ENCODE measurements around the gene FAM200C.

Gene FAM200C

DNA sequence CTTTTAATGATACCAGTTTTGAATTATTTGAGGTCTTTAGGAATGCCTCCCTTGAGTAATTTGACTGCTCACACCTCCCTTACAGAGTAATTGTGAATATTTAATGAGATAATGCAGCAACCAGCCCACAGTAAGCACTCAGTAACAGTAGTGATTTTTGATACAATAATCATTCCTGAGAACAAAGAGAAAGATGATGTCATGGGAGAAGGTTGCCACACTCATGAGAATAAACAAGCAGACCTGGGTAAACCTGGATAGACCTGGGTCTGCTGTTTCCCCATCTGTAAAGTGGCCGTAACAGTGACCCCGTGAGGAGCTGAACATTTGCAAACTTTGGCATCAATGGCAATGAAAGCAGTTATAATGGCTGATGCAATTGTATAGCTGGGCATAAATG lies 33.6 kb downstream of the FAM200C start:
- Mint-ChIP-seq H3K4me3 (no peak overlapping the region), H3K27ac (no peak overlapping the region)

DNA sequence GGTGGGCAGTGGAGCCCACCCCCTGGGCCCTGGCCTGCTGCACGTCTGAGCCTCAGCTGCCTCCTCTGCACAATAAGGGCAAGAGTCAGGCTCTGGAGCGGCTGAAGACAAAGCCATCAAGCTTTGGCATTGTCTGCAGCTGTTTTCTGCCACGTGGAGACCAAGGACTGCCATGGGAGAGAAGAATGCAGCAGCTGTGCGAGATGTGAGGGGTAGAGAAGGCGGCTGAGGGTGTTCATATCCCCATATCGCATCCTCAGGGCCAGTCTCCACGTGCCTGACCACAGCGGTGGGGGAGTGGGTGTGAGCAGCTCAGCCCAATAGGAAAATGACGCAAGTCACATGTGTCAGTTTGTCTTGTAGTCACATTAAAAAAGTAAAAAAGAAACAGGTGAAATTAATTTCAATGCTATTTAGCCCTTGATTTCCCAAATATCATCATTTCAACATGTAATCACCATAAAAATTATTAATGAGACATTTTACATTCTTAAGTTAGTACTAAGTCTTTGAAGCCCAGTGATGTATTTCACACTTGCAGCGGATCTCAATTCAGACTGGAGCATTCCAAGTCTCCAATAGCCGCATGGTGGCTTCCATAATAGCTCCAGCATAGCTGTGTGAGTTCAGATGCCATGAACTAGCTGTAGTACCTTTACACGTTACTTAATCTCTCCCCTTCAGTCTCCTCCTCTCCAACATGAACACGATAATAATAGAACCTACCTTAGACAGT lies 36.0 kb downstream of the FAM200C start:
- Mint-ChIP-seq H3K27me3 (peaks cover 35% of the 10 kb centered on the region), H3K4me1 (ENCODE audit: low read depth) (no peaks in the 10 kb centered on the region), H3K36me3 (ENCODE audit: low read depth) (no peaks in the 10 kb centered on the region), H3K4me3 (no peak overlapping the region), H3K27ac (no peak overlapping the region), H3K9me3 (no peaks in the 10 kb centered on the region)
- DNase-seq = no peak

More for the DNA sequence above, 33.6 kb downstream of the FAM200C start:
- H3K4me1 Mint-ChIP-seq (ENCODE audit: low read depth) = peaks cover 14% of the 10 kb centered on the region
- H3K9me3 Mint-ChIP-seq = no peaks in the 10 kb centered on the region
- H3K27me3 Mint-ChIP-seq = peaks cover 57% of the 10 kb centered on the region
- no peaks in the 10 kb centered on the region for H3K36me3 Mint-ChIP-seq (ENCODE audit: low read depth)
- no peak for DNase-seq

DNA sequence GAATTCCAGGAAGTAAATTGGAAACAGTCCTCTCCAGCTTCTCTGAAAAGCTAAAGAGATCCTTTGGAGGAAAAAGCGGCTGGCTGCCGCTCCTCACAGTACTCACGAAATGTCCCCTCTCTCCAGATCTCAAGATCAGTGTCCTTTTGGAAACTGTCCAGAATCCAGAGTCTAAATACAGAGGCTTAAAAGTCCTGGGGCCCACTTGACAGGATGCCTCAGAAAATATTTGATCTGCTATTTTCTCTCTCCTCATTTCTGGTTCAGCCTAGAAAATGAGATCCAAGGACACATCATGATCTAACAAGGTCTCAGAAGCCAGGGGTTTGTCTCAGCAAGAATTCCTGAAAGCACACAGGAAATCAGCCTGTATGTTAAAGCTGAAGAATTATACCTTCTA lies 36.6 kb downstream of the FAM200C start:
- H3K4me3 Mint-ChIP-seq = no peak overlapping the region
- no peak overlapping the region for H3K27ac Mint-ChIP-seq
- DNase-seq = no peak
- no peaks in the 10 kb centered on the region for H3K9me3 Mint-ChIP-seq
- H3K36me3 Mint-ChIP-seq (ENCODE audit: low read depth) = no peaks in the 10 kb centered on the region
- no peaks in the 10 kb centered on the region for H3K4me1 Mint-ChIP-seq (ENCODE audit: low read depth)
- H3K27me3 Mint-ChIP-seq = peaks cover 30% of the 10 kb centered on the region

DNA sequence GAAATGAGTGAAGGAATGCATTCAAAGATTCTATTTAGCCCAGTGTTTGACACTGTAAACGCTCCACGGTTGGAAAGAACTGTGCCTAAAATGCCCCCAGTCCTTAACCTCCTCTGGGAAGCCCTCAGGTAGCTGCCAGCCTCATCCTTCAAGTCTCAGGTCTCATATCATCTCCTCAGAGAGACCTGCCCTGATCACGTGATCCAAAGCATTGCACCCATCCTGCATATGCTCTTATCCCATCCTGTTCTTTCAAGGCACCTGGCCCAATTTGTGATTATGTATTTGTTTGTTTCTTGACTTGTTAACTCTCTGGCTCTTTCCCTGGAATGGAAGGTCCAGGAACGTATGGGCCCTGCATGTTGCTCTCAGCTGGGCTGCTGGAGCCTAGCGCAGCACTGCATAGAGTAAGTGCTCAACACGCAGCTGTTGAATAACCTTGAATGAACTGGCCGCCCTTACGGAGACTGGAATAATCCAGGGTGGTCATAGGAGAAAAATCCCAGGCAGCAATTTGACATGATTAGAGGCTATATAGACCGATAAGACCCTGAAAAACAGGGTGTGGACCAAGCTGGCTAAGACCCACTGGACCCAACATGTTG lies 38.1 kb downstream of the FAM200C start:
- Mint-ChIP-seq H3K27me3 (peaks cover 18% of the 10 kb centered on the region), H3K27ac (no peak overlapping the region), H3K9me3 (no peaks in the 10 kb centered on the region), H3K4me3 (no peak overlapping the region), H3K36me3 (ENCODE audit: low read depth) (no peaks in the 10 kb centered on the region), H3K4me1 (ENCODE audit: low read depth) (no peaks in the 10 kb centered on the region)
- no peak for DNase-seq

DNA sequence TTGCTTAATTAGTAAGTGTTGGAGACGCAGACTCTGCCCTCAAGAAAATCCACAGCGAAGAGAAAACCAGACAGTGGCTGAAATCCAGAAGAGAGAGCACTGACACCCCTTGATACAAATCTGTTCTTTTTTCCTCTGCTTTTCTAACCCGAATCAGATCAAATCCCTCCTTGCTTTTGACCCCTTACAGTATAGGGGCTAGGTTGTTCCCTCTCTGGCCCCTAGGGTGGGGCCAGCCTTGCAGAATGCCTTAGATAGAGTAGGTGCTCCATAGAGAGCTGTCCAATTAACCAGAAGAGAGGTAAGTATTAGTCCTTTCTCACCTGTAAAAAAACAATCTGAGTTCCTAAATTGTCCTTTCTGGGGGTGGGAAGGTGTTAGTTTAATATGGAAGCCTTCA lies 39.5 kb downstream of the FAM200C start:
- DNase-seq = no peak

DNA sequence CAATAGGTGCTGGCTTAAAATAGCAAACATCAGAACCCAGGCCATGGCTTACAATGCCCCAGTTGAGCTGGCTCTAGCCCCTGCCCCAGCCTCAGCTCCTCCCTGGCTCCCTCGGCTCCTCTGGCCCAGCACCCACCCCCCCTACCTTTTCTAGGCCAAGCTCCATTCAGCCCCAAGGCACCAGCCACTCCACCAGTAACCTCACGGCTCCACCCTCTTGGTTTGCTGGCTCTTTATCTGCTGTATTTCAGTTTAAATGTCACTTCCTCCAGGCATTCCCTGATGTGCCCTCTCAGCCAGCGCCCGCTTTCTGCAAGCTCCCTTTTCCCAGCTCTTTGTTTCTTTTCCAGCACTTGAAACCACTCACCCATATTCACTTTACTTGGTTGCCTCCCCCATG lies 40.0 kb downstream of the FAM200C start:
- Mint-ChIP-seq H3K4me3 (no peak overlapping the region), H3K36me3 (ENCODE audit: low read depth) (no peaks in the 10 kb centered on the region), H3K27me3 (peaks cover 8% of the 10 kb centered on the region), H3K9me3 (no peaks in the 10 kb centered on the region), H3K27ac (no peak overlapping the region), H3K4me1 (ENCODE audit: low read depth) (no peaks in the 10 kb centered on the region)
- no peak for DNase-seq

More for the DNA sequence above, 39.5 kb downstream of the FAM200C start:
- Mint-ChIP-seq H3K27me3 (peaks cover 11% of the 10 kb centered on the region), H3K36me3 (ENCODE audit: low read depth) (no peaks in the 10 kb centered on the region), H3K4me1 (ENCODE audit: low read depth) (no peaks in the 10 kb centered on the region), H3K9me3 (no peaks in the 10 kb centered on the region), H3K27ac (no peak overlapping the region), H3K4me3 (no peak overlapping the region)

DNA sequence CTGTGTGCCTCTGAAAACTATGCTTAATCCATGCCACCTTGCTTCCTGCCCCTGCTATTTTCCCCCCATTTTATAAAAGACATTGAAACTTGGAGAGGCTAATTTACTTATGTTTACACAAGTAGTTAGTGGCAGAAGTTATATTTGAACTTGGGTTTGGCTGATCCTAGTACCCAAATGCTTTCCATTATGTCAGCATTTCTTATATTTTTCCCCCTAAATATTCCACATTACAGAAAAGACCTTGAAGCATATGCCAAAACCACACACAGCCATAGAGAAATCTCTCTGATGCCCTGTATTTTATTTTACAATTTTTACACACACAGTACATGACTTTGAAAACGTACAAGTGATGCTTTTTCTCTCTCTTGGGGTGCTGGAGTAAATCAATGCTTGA lies 40.6 kb downstream of the FAM200C start:
- peaks cover 2% of the 10 kb centered on the region for H3K27me3 Mint-ChIP-seq
- H3K36me3 Mint-ChIP-seq (ENCODE audit: low read depth) = no peaks in the 10 kb centered on the region
- H3K4me3 Mint-ChIP-seq = no peak overlapping the region
- no peaks in the 10 kb centered on the region for H3K9me3 Mint-ChIP-seq
- H3K27ac Mint-ChIP-seq = no peak overlapping the region
- DNase-seq = no peak
- H3K4me1 Mint-ChIP-seq (ENCODE audit: low read depth) = no peaks in the 10 kb centered on the region

DNA sequence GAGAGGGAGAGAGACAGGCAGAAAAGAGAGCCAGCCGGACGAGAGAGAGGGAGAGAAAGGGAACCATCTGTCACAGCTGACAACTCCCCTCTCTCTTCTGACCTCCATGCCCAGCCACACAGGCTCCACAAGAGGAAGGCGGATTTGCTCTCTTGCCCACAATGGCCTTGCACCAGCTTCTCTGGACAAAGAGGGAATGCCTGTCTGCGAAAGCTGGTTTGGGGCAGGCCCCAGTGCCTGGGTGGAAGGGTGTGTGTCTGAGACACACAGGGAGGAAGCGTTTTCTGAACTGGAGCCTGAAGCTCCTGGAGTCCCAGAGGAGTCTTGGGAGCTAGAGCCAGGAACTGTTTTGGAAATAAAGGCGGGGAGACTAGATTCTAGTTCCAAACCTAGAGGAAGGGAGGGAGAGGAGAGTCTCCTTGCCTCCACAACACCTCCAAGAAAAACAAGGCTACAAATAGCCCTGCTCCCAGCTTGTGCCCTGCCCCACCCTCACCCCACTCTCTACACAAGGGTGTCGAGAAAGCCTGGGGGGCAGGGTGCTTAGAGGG lies 41.9 kb downstream of the FAM200C start:
- Mint-ChIP-seq H3K4me3 (no peak overlapping the region), H3K27ac (no peak overlapping the region), H3K27me3 (peaks cover 3% of the 10 kb centered on the region), H3K36me3 (ENCODE audit: low read depth) (no peaks in the 10 kb centered on the region), H3K9me3 (no peaks in the 10 kb centered on the region), H3K4me1 (ENCODE audit: low read depth) (no peaks in the 10 kb centered on the region)
- no peak for DNase-seq

DNA sequence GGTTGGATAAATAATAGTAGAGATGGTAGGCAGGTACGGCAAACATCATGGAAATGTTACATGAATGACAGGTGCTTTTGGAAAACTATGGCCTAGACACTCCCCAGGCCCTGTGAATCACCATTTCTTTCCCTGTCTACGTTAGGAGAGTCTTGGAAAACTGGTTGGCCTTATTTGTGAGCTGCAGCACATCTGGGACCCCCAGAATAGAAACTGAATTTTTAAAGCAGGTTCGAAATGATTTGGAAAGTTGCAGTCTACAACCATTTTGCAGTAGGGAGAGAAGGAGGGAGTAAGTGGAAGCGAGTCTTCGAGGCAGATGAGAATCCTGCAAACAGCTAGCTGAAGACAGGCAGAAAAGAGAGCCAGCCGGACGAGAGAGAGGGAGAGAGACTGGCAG lies 42.5 kb downstream of the FAM200C start:
- no peak for DNase-seq
- H3K27ac Mint-ChIP-seq = no peak overlapping the region
- H3K4me1 Mint-ChIP-seq (ENCODE audit: low read depth) = no peaks in the 10 kb centered on the region
- H3K9me3 Mint-ChIP-seq = no peaks in the 10 kb centered on the region
- no peaks in the 10 kb centered on the region for H3K36me3 Mint-ChIP-seq (ENCODE audit: low read depth)
- H3K27me3 Mint-ChIP-seq = peaks cover 3% of the 10 kb centered on the region
- H3K4me3 Mint-ChIP-seq = no peak overlapping the region

DNA sequence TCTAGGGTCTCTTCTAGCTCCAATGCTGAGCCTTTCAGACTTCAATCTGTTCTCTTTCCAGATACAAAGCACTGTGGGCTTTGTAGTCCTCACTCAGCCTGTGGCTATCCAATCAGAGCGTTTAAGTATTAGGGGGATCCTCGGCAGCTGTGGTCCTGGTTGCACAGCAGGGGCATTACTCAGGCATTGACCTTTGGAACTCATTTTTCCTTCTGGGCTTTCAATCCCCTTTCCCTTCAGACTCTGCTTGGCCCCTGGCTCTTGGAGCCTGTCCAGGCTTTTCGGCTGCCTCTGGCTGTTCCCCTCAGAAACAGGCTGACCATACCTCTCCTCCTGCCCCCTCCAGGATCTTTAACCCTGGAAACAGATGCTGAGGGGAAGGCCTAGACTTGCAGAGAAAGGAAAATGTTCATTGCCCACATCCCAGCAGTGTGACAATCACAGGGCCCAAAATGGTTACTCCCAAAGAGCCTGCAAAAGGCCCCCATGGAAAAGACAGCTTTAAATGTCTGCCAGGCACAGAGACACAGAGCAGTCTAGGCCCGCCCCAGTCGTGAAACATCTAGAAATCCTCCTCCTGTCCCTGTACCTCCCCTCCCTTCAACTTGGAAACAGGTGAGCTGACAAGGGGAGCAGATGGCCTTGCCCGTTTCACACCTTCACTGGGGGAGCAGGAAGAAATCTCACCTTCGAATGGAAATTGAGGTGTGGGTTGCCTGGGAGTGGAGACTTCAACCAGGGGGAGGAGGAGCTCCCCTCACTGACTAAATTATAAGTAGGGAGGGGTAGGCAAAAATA lies 43.1 kb downstream of the FAM200C start:
- Mint-ChIP-seq H3K27me3 (peaks cover 3% of the 10 kb centered on the region), H3K9me3 (no peaks in the 10 kb centered on the region), H3K4me1 (ENCODE audit: low read depth) (no peaks in the 10 kb centered on the region), H3K4me3 (no peak overlapping the region), H3K36me3 (ENCODE audit: low read depth) (no peaks in the 10 kb centered on the region), H3K27ac (no peak overlapping the region)
- DNase-seq = no peak

DNA sequence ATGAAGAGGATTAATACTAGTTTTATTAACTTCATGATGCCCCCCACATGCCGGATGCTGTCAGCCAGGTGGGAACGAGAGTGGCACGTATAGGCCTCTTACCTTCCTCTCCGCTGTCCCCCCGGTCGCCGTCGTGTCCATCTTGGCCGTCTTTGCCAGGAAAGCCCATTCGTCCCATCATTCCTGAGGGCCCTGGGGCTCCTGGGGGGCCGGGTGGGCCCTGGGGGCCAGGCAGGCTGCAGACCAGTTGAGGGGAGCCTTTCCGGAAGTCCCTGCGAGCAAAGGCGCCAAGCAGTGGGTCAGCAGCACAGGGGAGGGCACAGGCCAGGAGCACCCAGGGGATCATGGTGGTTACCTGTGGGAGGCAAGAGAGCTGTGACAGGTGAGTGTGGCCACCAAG lies 45.2 kb downstream of the FAM200C start:
- no peaks in the 10 kb centered on the region for H3K36me3 Mint-ChIP-seq (ENCODE audit: low read depth)
- no peak for DNase-seq
- H3K27ac Mint-ChIP-seq = no peak overlapping the region
- peaks cover 3% of the 10 kb centered on the region for H3K27me3 Mint-ChIP-seq
- H3K4me3 Mint-ChIP-seq = no peak overlapping the region
- no peaks in the 10 kb centered on the region for H3K4me1 Mint-ChIP-seq (ENCODE audit: low read depth)
- no peaks in the 10 kb centered on the region for H3K9me3 Mint-ChIP-seq

DNA sequence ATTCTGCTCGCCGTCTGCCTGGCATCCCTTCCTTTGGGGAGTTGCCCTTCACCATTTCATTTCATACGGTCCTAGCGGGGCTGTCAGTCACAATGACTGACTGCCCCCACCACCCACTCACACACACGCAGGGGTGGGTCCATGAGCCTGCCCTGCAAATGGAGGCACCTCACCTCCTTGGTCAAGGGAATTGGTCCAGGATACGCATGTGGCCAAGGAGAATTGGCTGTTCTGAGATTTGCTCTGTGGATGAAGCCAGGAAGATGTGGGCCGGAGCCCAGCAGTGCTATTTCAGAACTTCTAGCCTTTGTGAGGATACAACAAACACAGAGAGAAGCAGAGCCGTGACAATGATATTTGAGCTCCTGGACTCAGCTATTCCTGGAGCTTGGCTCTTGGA lies 46.5 kb downstream of the FAM200C start:
- peaks cover 3% of the 10 kb centered on the region for H3K27me3 Mint-ChIP-seq
- no peaks in the 10 kb centered on the region for H3K36me3 Mint-ChIP-seq (ENCODE audit: low read depth)
- no peak overlapping the region for H3K27ac Mint-ChIP-seq
- no peaks in the 10 kb centered on the region for H3K4me1 Mint-ChIP-seq (ENCODE audit: low read depth)
- no peak overlapping the region for H3K4me3 Mint-ChIP-seq
- H3K9me3 Mint-ChIP-seq = no peaks in the 10 kb centered on the region
- no peak for DNase-seq

DNA sequence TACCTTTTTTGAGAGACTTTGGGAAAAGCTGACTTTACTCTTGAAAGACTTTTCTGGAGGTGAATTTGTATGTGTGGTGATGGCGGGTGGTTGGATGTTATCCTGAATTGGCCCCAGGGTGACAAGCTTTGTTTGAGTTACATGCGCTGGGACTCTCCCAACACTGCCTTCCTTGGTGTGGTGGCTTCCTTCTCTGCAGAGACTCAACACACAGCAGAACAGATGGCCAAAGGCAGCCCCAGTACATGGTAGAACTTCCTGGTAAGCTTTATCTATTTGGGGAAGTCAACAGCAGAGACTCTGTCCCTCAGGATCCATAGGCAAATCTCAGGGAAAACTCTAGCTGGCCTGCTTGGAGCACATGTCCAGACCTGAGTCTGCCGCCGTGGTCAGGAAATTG lies 47.5 kb downstream of the FAM200C start:
- DNase-seq = no peak
- Mint-ChIP-seq H3K27me3 (peaks cover 3% of the 10 kb centered on the region), H3K27ac (no peak overlapping the region), H3K4me1 (ENCODE audit: low read depth) (no peaks in the 10 kb centered on the region), H3K36me3 (ENCODE audit: low read depth) (no peaks in the 10 kb centered on the region), H3K9me3 (no peaks in the 10 kb centered on the region), H3K4me3 (no peak overlapping the region)

DNA sequence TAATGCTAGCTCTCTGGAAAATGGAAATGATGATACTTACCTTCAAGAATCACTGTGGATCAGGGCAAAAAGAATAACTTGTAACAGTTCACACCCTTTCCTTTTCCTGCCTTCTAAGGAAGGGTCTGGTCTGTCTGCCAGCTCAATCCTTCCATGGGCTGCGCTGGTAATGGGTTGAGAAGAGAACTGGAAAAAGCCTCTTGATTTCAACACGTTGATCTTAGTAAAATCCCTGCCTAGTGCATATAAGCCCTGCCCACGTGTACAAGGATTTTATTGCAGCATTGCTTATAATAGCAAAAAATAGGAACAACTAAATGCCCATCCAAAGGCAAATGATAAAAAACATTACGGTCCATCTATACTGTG lies 49.9 kb downstream of the FAM200C start:
- no peak for DNase-seq
- Mint-ChIP-seq H3K27ac (no peak overlapping the region), H3K4me1 (ENCODE audit: low read depth) (no peaks in the 10 kb centered on the region), H3K36me3 (ENCODE audit: low read depth) (no peaks in the 10 kb centered on the region), H3K27me3 (peaks cover 3% of the 10 kb centered on the region), H3K9me3 (no peaks in the 10 kb centered on the region), H3K4me3 (no peak overlapping the region)

Measured in activated T-cell treated with anti-CD3 and anti-CD28 coated beads, Interleukin-2, amount 50 U/mL, for 24 hours (primary cell).